BE2C (cell line): ENCODE measurements around the gene LDLRAD4.

Source experiments
- DNase-seq: peaks from one replicate; pipeline ENCODE4 v3.0.0-alpha.2; 2020
- H3K27me3 ChIP-seq: fragments of 250-450 bp; sonication (Bioruptor Pico); 2 replicates; pipeline ENCODE4 v1.5.1; 2020; ENCODE audit warnings: mild to moderate bottlenecking
- H3K36me3 ChIP-seq: fragments of 250-450 bp; sonication (Bioruptor Pico); 2 replicates; pipeline ENCODE4 v1.5.1; 2020; ENCODE audit warnings: mild to moderate bottlenecking
- H3K4me1 ChIP-seq: fragments of 250-450 bp; sonication (Bioruptor Pico); 2 replicates; pipeline ENCODE4 v1.5.1; 2020
- H3K4me3 ChIP-seq: 2 replicates; pipeline ENCODE4 v1.5.1; 2011; ENCODE audit warnings: low read depth, low read length
- H3K9me3 ChIP-seq: fragments of 250-450 bp; sonication (Bioruptor Pico); 2 replicates; pipeline ENCODE4 v1.5.1; 2020
- CTCF ChIP-seq: IDR thresholded peaks from 2 replicates; pipeline ENCODE4 v1.5.1; 2012; ENCODE audit warnings: mild to moderate bottlenecking, low read depth, low read length

Gene LDLRAD4

GRCh38 chr18:13630716-13631268 lies 412.2 kb downstream of the LDLRAD4 start:
- TF ChIP-seq CTCF, result no peak
- Histone ChIP-seq H3K9me3 (no peaks in the 10 kb centered on the region), H3K36me3 (no peaks in the 10 kb centered on the region)

GRCh38 chr18:13633700-13634099 lies 415.1 kb downstream of the LDLRAD4 start:
- Histone ChIP-seq H3K36me3 (no peaks in the 10 kb centered on the region), H3K4me1 (no peaks in the 10 kb centered on the region; the same call in 1 of the 2 replicates), H3K4me3 (no peak overlapping the region), H3K27me3 (no peaks in the 10 kb centered on the region), H3K9me3 (no peaks in the 10 kb centered on the region)
- TF ChIP-seq CTCF, result no peak
- DNase-seq, result no peak

More at GRCh38 chr18:13630716-13631268, 412.2 kb downstream of the LDLRAD4 start:
- no peaks in the 10 kb centered on the region for H3K27me3 ChIP-seq
- no peak for DNase-seq
- H3K4me3 ChIP-seq, result no peak overlapping the region
- H3K4me1 ChIP-seq, result no peaks in the 10 kb centered on the region; the same call in 1 of the 2 replicates

DNA sequence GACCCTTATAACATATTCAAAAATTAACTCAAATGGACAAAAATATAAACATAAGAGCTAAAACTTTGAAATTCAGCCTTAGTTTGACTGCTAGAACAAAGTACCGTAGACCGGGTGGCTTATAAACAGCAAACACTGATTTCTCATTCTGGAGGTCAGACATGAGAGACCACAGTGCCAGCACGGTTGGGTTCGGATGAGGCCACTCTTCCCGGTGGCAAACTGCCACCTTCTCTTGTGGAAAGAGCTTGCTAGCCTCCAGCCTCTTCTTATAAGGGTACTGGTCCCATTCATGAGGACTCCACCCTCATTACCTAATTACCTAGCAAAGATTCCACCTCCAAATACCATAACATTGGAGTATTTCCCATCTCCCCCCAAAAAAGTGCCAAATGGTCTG lies 416.5 kb downstream of the LDLRAD4 start:
- no peaks in the 10 kb centered on the region; the same call in 1 of the 2 replicates for H3K4me1 ChIP-seq
- no peaks in the 10 kb centered on the region for H3K27me3 ChIP-seq
- no peaks in the 10 kb centered on the region for H3K36me3 ChIP-seq
- no peaks in the 10 kb centered on the region for H3K9me3 ChIP-seq
- no peak for TF ChIP-seq CTCF
- H3K4me3 ChIP-seq, result no peak overlapping the region
- DNase-seq, result no peak

GRCh38 chr18:13638719-13639595 lies 420.4 kb downstream of the LDLRAD4 start:
- no peaks in the 10 kb centered on the region for H3K9me3 ChIP-seq
- H3K27me3 ChIP-seq, result no peaks in the 10 kb centered on the region
- no peaks in the 10 kb centered on the region for H3K36me3 ChIP-seq
- TF ChIP-seq CTCF, result no peak
- H3K4me3 ChIP-seq, result no peak overlapping the region
- DNase-seq, result no peak
- H3K4me1 ChIP-seq, result no peaks in the 10 kb centered on the region

DNA sequence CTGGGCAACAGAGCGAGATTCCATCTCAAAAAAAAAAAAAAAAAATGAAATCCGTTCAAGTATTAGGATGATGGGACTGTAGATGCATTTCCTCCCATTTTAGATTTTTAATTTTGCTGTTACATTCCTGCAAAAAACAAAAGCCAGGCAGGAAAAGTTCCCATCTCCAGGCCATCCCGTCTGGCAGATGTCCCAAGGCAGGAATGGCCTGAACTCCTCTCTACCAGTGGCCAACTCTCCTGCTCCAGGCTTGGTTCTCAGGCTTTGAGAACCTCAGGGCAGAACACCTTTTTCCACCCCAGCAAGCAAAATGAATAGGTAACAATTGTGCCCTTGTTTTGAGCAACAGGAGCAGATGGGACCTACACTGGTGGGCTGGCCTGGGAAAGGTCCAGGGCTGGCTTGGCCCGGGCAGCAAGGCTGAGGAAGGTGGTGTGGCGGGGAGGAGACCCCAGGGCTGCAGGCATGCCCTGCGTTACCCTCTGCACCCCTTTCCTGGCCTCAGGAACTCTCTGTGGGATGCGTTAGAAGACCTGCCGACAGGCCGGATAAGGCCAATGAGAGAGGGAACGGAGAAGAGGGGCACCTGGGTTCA lies 421.8 kb downstream of the LDLRAD4 start:
- no peaks in the 10 kb centered on the region for H3K9me3 ChIP-seq
- no peaks in the 10 kb centered on the region for H3K4me1 ChIP-seq
- H3K36me3 ChIP-seq, result no peaks in the 10 kb centered on the region
- H3K27me3 ChIP-seq, result no peaks in the 10 kb centered on the region
- H3K4me3 ChIP-seq, result no peak overlapping the region
- DNase-seq, result no peak
- no peak for TF ChIP-seq CTCF
